Pulmonary artery endothelial cell (primary cell): ENCODE results near the gene UBL7. TPM values are rescaled to one million over a fixed set of nuclear protein-coding genes. Genes with fewer than 3 reads are reported as not detected.
"Not testable (repeated sequence)": the region's sequence is repeated elsewhere in the genome, so short reads cannot be mapped to it uniquely, and the experiment has no call there.

ENCODE experiments used
- DNase-seq: peaks from one replicate; pipeline ENCODE4 v3.0.0-alpha.2; 2011; ENCODE audit warnings: low read depth, low spot score
- total RNA-seq: library from RNA; depleted of rRNA; stranded (reverse); fragments of >200 nt; gene quantifications from 2 replicates; pipeline ENCODE4 v1.2.3, GENCODE V29; 2014

The UBL7 gene, protein sequence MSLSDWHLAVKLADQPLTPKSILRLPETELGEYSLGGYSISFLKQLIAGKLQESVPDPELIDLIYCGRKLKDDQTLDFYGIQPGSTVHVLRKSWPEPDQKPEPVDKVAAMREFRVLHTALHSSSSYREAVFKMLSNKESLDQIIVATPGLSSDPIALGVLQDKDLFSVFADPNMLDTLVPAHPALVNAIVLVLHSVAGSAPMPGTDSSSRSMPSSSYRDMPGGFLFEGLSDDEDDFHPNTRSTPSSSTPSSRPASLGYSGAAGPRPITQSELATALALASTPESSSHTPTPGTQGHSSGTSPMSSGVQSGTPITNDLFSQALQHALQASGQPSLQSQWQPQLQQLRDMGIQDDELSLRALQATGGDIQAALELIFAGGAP
- 27.2 and 33.1 TPM in 2 replicates for total RNA-seq

DNA sequence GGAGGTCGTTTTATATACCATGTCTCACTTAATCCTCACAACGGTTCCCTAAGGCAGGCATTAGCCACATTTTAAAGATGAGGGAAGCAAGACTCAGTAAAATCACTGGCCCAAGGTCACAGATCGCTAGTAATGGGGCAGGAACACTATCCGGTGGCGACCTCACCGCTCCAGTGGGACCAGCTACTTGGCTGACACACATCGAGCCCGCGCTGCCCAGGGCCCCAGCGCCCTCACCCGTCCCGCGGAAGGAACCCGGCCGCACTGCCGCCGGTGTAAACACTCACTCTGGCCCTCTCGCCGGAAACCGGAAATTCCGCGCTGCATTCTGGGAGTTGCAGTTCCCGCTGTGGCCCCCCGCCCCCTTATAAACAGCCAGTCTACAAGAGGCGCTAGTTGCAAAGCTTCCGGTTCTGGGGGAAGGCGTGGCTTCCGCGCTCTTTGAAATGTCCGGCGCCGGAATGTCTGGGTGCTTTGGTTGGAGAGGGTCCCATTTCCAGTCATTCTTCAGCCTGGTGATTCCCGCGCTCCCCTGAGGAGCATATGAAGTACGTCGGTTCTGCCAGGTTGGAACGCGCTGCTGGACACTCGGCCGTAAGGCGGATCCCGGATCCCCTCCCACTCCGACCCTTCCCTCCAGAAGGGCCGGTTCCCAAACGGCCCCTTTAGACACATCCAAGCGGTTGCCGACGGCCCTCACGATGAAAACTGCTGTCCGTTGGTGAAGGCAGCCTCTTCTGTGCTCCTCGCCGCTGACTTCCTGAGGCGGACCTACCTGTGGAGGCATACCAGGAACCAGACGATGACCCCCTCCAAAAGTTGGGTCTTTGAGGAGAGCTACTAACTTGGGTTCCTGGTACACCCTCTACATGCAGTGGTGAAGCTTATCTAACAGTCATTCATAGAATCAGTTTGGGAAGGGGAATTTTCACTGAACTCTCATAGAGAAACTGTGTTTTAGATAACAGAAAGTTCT is at the start of gene UBL7:
Gene UBL7, minus strand, starts transcription at position 290 of the 976 bp plus-strand sequence. CDS start 2,293 bp downstream, outside the sequence.
- DNase-seq: peak; percentile 81

DNA sequence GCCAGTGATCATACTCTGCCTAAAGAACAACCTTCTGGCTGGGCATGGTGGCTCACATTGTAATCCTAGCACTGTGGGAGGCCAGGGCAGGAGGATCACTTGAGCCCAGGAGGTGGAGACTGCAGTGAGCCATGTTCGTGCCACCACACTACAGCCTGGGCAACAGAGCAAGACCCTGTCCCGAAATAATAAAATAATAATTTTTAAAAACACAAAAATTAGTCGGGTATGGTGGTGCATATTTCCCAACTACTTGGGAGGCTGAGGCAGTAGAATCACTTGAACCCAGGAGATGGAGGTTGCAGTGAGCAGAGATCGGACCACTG is 45.5 kb upstream of the UBL7 start:
- DNase-seq: no peak

DNA sequence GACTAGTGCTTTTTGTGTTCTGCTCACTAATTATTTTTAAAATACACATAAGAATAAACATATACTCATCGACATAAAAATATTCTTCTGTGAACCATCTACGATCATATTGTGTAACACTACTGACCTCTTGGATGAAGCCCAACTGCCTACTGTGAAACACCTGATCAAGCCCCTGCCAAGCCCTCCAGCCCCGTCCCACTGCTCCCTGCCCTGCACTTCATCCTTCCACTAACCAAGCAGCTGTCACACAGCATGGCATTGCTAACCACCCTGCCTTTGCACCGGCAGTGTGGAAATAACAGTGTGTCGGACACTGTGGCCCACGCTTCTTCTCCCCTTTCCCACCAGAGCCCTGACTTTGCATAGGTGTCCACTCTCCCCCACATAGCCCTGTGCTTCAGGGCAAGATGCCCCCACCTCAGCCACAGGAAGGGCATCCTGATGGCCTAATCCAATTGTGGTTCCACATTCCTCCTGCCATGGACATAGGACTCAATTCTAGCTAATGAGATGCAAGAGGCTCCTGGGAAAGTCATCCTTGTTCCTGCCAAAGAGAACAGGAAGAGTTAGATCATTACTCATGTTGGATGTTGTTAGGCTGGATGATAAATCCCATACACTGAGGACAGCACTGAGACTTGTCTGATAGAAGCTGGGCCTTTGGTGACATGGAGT is 45.0 kb upstream of the UBL7 start:
- no peak for DNase-seq

DNA sequence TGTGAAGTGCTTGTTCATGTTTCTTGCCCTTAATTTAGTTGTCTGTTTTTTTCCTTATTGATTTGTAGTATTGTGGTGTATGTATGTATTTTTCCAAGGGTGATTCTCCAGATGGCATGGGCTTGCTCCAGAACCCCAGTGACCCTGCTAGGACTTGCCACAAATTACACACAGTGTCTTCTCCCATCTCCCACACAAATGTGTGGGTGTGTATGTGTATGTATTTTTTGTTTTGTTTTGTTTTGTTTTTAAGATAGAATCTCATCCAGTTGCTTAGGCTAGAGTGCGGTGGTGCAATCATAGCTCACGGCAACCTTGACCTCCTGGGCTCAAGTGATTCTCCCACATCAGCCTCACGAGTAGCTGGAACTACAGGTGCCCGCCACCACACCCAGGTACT is 43.9 kb upstream of the UBL7 start:
- DNase-seq: no peak

DNA sequence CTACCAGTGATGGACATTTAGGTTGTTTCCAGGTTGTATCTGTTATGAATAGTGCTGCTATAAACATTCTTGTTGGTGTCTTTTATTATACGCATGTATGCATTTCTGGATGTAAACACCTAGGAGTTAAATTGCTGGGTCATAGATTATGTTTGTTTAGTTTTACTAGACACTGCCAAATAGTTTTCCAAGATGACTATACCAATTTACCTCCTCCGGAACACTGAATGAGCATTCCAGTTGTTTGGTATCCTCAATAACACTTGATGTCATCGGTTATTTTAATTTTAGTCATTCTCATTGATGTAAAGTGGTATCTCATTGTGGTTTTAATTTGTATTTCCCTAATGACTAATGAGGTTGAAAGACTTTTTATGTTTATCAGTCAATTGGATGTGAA is 43.5 kb upstream of the UBL7 start:
- DNase-seq: no peak

DNA sequence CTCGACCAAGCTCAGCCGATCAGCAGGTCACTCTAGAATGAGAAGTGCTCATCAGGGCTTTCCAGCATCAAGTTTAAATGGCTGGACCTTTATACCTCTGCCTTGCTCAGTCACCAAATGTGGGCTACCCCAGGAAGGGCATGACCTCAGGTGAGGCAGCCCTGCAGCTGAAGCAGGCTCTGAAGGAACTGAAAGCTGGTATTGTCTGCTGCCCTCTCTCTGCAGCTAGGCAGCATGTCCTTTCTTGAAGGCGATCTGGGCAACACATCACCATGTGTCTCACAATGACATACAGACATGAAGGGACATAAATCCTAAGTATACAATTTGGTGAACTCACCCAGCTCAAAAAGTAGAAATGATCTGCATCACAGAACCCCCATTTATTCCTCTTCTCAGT is 41.3 kb upstream of the UBL7 start:
- DNase-seq: no peak

DNA sequence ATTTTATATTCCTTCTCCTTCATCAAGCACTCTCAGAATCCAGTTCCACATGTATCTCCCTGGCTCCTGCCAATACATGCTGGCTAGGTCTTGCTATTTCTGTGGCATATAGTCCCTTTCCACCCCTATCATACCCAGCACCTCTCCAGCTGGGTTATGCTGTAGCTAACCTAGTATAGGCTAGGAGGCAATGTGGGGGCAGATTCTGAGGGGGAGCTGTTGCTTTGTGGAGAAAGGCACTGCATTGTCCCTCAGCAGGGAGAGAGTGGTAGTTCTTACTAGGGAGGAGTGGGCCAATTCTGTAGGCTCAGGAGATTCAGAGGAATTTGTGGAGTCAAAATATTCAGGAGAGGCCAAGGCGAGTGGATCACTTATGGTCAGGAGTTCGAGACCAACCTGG is 39.4 kb upstream of the UBL7 start:
- DNase-seq: no peak

DNA sequence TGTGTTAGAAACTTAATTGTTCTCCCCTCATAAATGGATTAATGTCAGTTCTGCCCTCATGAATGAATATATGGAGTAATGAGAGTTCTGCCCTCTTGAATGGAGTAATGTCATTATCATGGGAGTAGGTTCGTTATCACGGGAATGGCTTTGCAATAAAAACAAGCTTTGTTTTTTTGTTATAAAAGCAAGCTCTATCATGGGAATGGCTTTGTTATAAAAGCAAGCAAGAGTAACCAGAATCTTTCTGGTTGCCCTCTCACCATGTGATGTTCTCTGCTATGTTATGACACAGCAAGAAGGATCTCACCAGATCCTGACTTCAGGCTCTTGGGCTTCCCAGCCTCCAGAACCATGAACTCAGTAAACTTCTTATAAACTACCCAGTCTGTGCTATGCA is 38.4 kb upstream of the UBL7 start:
- no peak for DNase-seq

DNA sequence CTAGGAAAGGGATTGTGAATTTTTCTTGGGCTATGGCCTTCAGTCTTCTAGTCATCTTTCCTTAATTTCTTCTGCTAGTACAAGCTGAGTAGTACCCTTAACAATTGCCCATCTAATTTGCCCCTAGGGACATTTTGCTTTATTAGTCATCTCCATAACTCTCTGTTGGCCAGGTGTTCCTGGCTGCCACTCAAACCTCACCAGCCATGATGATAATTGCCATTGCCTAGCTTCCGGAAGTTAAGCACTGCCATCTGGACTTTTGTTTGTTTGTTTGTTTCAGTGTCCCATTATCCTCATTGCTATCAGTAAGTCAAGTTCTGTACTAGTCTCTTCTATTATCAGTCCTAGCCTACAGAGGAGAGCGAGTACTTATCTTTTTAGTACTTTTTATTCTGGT is 36.6 kb upstream of the UBL7 start:
- no peak for DNase-seq

DNA sequence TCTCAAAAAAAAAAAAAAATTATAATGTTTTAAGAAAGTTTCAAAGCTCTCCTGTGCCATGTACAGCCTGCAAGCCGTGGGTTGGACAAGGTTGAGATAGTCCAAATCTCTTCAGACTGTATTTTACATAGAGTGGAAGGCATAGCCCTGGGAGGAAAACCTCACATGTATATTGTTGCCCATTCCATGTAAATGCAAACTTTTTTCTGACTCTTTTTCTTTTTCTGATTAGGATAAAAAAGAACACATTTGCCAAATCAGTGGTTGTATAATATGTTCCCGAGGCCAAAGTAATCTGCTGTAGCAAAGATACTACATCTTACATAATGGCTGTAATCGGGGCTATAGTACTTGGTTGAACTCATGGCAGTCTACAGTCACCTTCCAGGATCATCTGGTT is 35.7 kb upstream of the UBL7 start:
- no peak for DNase-seq

DNA sequence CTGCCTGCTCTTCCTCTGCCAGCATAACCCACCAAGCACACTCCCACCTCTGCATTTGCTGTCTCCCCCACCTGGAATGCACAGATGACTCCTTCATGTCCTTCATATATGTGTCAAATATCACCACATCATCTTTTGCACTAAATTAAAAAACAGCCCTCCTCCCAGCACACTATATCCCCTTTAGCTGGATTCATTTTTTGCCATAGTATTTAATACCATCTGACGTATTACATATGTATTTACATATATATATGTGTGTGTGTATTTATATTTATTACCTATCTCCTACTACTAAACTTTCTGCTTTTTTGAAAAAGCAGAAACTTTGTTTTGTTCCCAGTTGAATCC is 29.4 kb upstream of the UBL7 start:
- no peak for DNase-seq

DNA sequence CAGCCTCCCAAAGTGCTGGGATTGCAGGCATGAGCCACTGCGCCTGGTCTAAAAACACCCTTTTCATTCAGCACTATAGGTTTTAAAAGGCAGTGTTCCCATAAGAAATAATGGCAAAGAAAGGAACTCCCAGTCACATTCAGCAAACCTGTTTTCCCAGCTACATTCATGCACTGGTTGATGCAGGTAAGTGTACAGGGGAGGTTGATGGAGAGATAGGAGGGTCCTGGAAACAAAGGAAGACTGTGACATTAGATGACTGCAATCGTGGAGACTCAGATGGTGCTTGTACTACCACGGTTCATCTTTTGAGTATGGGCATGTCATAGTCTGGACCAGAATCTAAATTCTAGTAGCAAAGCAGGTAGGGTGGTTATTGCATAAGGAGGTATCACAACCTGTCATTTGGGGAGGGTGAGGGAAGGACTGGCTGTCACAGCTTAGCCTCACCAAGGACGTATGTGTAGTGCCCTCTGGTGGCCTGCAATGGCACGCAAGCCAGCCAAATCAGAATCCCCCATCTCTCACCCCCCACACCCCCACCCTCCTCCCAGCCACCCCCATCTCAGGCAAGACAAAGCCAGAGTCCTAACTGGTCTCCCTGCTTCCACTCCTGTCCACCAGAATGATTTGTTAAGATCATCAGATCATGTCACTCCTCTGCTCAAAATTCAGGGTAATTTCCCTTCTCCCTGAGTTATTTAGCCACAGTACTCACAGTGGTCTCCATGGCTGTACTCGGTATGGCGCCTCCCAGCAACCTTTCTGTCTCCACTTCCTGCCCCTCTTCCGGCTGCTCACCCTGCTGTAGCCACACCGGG is 28.8 kb upstream of the UBL7 start:
- no peak for DNase-seq

DNA sequence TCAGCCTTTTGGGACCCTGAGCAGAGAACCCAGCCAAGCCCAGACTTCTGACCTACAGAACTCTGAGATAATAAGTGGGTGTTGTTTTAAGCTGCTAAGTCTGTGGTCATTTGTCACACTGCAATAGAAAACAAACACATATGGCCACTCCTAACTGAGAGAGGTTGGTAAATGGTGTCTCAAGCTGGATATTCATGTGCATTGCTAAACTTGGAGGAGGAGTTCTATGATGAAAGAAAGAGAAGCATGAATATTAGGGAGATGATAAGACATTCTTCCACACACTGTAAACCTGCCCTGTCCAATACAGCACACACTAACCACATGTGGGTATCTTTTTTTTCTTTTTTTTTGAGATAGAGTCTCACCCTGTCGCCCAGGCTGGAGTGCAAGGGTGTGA is 27.8 kb upstream of the UBL7 start:
- no peak for DNase-seq

DNA sequence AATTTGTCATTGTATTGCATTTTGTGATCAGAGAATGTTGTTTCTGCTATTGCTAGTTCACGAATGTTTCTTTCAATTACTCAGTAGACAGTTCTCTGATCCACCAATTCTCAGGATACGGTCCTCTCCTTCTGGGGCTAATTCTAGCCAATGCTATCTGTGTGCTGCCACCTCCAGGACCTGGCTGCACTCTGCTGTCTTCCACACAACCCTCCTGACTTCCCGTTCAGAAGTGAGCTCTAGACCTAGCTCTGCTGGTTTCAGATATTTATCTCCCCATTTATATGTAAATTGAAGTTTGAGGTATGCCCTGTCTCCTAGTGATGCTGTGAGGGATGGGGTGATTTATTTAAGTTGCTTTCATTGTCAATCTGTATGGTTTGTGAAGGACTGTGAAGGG is 21.7 kb upstream of the UBL7 start:
- no peak for DNase-seq

DNA sequence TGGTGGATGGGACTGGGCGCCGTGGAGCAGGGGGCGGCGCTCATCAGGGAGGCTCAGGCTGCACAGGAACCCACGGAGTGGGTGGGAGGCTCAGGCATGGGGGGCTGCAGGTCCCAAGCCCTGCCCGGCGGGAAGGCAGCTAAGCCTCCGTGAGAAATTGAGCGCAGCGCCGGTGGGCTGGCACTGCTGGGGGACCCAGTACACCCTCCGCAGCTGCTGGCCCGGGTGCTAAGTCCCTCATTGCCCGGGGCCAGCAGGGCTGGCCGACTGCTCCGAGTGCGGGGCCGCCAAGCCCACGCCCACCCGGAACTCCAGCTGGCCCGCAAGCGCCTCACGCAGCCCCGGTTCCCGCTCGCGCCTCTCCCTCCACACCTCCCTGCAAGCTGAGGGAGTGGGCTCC is 19.4 kb upstream of the UBL7 start:
- not testable (repeated sequence) for DNase-seq

DNA sequence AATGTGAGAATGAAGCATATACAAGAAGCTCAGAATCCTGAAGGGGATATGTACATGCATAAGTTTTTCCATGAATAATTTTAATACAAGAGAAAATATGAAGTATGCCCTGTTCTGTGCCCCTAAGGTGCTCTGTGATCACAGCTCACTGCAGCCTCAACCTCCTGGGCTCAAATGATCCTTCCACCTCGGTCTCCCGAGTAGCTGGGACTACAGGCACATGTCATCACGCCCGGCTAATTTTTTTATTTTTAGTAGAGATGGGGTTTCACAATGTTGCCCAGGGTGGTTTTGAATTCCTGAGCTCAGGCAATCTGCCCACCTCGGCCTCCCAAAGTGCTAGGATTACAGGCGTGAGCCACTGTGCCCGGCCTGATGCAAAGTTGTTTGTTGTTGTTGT is 10.7 kb upstream of the UBL7 start:
- DNase-seq: not testable (repeated sequence)

DNA sequence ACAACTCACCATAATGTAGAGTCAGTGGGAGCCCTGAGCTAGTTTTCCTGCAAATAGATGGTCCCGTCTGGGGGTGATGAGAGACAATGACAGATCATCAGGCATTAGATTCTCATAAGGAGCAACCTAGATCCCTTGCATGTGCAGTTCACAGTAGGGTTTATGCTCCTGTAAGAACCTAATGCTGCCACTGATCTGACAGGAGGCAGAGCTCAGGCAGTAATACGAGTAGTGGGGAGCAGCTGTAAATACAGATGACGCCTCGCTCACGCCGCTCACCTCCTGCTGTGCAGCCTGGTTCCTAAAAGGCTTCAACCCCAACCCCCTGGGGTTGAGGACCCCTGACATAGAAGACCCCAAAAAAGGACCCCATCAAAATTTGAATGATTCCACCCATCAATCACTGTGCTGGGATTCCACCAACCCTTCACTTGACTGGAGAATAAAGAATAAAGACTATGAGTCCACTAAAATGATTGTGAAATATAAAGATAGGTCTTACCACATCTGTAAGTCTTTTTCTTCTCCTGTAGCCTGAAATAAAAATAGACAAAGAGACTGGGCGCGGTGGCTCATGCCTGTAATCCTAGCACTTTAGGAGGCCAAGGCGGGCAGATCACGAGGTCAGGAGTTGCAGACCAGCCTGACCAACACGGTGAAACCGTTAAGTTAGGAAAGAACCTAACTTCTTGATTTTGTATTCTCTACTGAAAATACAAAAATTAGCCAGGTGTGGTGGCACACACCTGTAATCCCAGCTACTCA is 9.9 kb upstream of the UBL7 start:
- no peak for DNase-seq

DNA sequence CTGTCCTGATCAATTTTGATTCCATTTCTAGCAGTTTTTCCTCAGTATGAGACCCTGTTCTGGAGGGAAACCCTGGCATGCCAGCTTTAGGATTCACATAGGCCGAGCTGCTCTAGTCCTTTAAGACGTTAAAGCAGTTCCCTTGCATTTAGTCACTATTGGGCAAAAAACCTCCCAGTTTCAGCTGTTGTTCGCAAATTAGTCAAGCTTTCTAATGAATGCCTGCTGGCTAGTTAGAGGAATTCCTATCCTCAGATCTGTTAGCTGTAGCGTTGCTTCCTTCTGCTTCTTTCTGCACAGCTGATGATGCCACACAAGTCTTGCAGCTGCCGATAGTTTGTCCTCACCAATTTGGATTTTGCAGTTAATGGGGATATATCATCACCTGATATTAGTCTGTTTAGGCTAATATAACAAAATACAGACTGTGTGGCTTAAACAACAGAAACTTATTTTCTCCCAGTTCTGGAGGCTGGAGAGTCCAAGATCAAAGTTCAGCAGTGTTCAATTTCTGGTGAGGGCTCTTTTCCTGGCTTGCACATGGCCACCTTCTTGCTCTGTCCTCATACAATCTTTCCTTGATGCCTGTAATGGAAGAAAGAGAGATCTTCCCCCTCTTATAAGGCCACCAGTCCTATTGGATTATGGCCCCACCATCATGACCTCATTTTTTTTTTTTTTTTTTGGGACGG is 7.5 kb upstream of the UBL7 start:
- no peak for DNase-seq

DNA sequence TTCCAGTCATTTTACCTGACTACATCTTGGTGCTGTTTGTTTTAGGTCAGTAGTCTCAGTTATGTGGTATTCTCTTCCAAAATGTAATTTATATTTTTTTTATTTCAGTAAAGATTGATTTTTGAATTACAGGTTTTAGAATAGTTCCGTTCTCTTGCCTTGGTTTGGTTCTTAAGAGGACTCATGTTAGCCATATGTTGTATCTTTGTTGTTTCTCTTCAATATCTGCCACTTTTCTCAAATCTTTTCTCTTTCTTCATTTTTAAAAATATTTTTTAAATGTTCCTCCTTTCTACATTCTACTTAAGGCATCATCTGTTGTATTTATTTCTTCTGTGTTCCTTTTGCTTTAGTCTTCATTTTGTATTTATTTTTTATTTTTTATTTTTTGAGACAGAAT is 5.6 kb upstream of the UBL7 start:
- no peak for DNase-seq

DNA sequence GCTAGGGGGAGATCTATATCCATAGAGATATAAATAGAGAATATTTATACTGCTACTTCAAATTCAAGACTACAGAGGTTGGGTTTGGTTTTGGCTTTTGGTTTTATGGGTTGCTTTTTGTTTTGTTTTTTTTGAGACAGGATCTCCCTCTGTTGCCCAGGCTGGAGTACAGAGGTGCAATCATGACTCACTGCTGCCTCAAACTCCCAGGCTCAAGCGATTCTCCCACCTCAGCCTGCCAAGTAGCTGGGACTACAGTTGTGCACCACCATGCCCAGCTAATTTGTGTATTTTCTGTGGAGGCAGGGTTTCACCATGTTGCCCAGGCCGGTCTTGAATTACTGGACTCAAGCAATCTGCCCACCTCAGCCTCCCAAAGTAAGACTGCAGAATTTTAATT is 3.9 kb upstream of the UBL7 start:
- DNase-seq: no peak
